IMR-90 (cell line): ENCODE data around the gene CCDC13. TPM values are rescaled to one million over a fixed set of nuclear protein-coding genes. Genes with fewer than 3 reads are reported as not detected.

Source experiments
- ATAC-seq: fragments of 200-7000 bp; cut with Tn5 transposase; 2 replicates; pipeline ENCODE4 v1.9.1; 2020; ENCODE audit warnings: low read depth, mild to moderate bottlenecking, moderate library complexity
- BruUV-seq: library from RNA; stranded (reverse); fragments of 400-500 nt; replicated peaks from 2 replicates; lab custom pipeline; 2021; lab: Mats Ljungman, UMichigan
- CTCF ChIA-PET: fragments of 300-600 bp; formaldehyde crosslinking; extraction: SDS; loops from one replicate; lab custom pipeline; 2021; ENCODE audit warnings: antibody characterized with exemption; lab: Yijun Ruan, JAX
- POLR2A ChIA-PET: fragments of 300-600 bp; sonication (Branson Sonifier 250); formaldehyde crosslinking; loops from one replicate; lab custom pipeline; 2022; ENCODE audit warnings: antibody characterized with exemption; ENCODE audit not compliant: unreplicated experiment; lab: Charles Lee
- DNase-seq: peaks from one replicate; pipeline ENCODE4 v3.0.0; 2013
- H2AFZ ChIP-seq: replicated peaks from 2 replicates; pipeline ENCODE3; 2013; ENCODE audit warnings: low read length, mild to moderate bottlenecking; ENCODE audit not compliant: poor library complexity
- H2AK5ac ChIP-seq: 2 replicates; pipeline ENCODE4 v1.6.1; 2013; ENCODE audit warnings: low read depth, low read length, inconsistent platforms
- H2AK9ac ChIP-seq: replicated peaks from 2 replicates; pipeline ENCODE3; 2013; ENCODE audit warnings: mild to moderate bottlenecking, low read depth, low read length, moderate library complexity; ENCODE audit not compliant: poor library complexity
- H2BK120ac ChIP-seq: 2 replicates; pipeline ENCODE4 v1.6.1; 2013; ENCODE audit warnings: low read depth, low read length, inconsistent platforms
- H2BK15ac ChIP-seq: 3 replicates; pipeline ENCODE4 v1.6.1; 2013; ENCODE audit warnings: low read depth, low read length, inconsistent platforms
- H2BK20ac ChIP-seq: 2 replicates; pipeline ENCODE4 v1.6.1; 2013; ENCODE audit warnings: low read depth, mild to moderate bottlenecking, inconsistent platforms, low read length, moderate library complexity
- H2BK5ac ChIP-seq: 2 replicates; pipeline ENCODE4 v1.6.1; 2013; ENCODE audit warnings: mild to moderate bottlenecking, low read depth, low read length, inconsistent platforms; ENCODE audit not compliant: poor library complexity, severe bottlenecking
- H3K14ac ChIP-seq: replicated peaks from 2 replicates; pipeline ENCODE4 v1.6.1; 2013; ENCODE audit warnings: low read depth, low read length, inconsistent platforms
- H3K18ac ChIP-seq: 2 replicates; pipeline ENCODE4 v1.6.1; 2013; ENCODE audit warnings: low read depth, low read length, control low read depth
- H3K23ac ChIP-seq: 2 replicates; pipeline ENCODE4 v1.6.1; 2013; ENCODE audit warnings: low read depth, low read length, inconsistent platforms
- H3K27ac ChIP-seq: 2 replicates; pipeline ENCODE4 v1.5.1; 2013; ENCODE audit warnings: mild to moderate bottlenecking, control low read depth, low read length; ENCODE audit not compliant: insufficient read depth
- H3K27me3 ChIP-seq: 2 replicates; pipeline ENCODE4 v1.6.1; 2013; ENCODE audit warnings: low read length; ENCODE audit not compliant: control insufficient read depth, insufficient read depth
- H3K36me3 ChIP-seq: 2 replicates; pipeline ENCODE4 v1.6.1; 2013; ENCODE audit warnings: low read length, mixed read lengths; ENCODE audit not compliant: control insufficient read depth, insufficient read depth
- H3K4ac ChIP-seq: 2 replicates; pipeline ENCODE4 v1.6.1; 2013; ENCODE audit warnings: low read depth, low read length, inconsistent platforms
- H3K4me1 ChIP-seq: 2 replicates; pipeline ENCODE4 v1.6.1; 2013; ENCODE audit warnings: low read length, mixed read lengths; ENCODE audit not compliant: control insufficient read depth, insufficient read depth
- H3K4me2 ChIP-seq: 2 replicates; pipeline ENCODE4 v1.6.1; 2013; ENCODE audit warnings: low read depth, mild to moderate bottlenecking, control low read depth, low read length, moderate library complexity
- H3K4me3 ChIP-seq: 2 replicates; pipeline ENCODE4 v1.5.1; 2013; ENCODE audit warnings: low read depth, mild to moderate bottlenecking, control low read depth, low read length, moderate library complexity; ENCODE audit not compliant: insufficient read depth
- H3K56ac ChIP-seq: 2 replicates; pipeline ENCODE4 v1.6.1; 2013; ENCODE audit warnings: low read length, inconsistent platforms; ENCODE audit not compliant: insufficient read depth; ENCODE audit errors: extremely low read depth
- H3K79me1 ChIP-seq, 2 experiments: 2 replicates each; pipeline ENCODE4 v1.6.1; 2013; ENCODE audit warnings: low read length in 2 of 2, inconsistent platforms in 1 of 2, low read depth in 1 of 2
- H3K9ac ChIP-seq: 2 replicates; pipeline ENCODE4 v1.6.1; 2013; ENCODE audit warnings: low read depth, low read length, control low read depth
- H3K9me1 ChIP-seq: 2 replicates; pipeline ENCODE4 v1.6.1; 2013; ENCODE audit warnings: low read length, inconsistent platforms; ENCODE audit not compliant: insufficient read depth
- H3K9me3 ChIP-seq: 2 replicates; pipeline ENCODE4 v1.6.1; 2013; ENCODE audit warnings: low read length; ENCODE audit not compliant: control insufficient read depth, insufficient read depth
- H4K20me1 ChIP-seq: 2 replicates; pipeline ENCODE4 v1.6.1; 2013; ENCODE audit warnings: low read length, inconsistent platforms; ENCODE audit not compliant: insufficient read depth
- H4K5ac ChIP-seq: 2 replicates; pipeline ENCODE4 v1.6.1; 2013; ENCODE audit warnings: mild to moderate bottlenecking, low read depth, low read length, control low read depth
- H4K8ac ChIP-seq, 2 experiments: 2 replicates each; pipeline ENCODE4 v1.6.1; 2013; ENCODE audit warnings: low read depth in 2 of 2, low read length in 2 of 2, control low read depth in 1 of 2, inconsistent platforms in 1 of 2
- H4K91ac ChIP-seq: 2 replicates; pipeline ENCODE4 v1.6.1; 2013; ENCODE audit warnings: low read depth, low read length, inconsistent platforms; ENCODE audit not compliant: insufficient read depth
- CEBPB ChIP-seq: IDR thresholded peaks from 2 replicates; pipeline ENCODE4 v1.6.1; 2012; ENCODE audit warnings: low read depth, low read length, improper control_type of control experiment
- FOS ChIP-seq: fragments of 150-350 bp; IDR thresholded peaks from 2 replicates; pipeline ENCODE4 v1.6.1; 2016; ENCODE audit warnings: low read depth, low read length
- MAZ ChIP-seq: IDR thresholded peaks from 2 replicates; pipeline ENCODE4 v1.6.1; 2012; ENCODE audit warnings: low read depth, mild to moderate bottlenecking, low read length, improper control_type of control experiment, moderate library complexity, borderline replicate concordance
- MXI1 ChIP-seq: IDR thresholded peaks from 2 replicates; pipeline ENCODE4 v1.6.1; 2012; ENCODE audit warnings: low read depth, mild to moderate bottlenecking, low read length, moderate library complexity, borderline replicate concordance
- NFE2L2 ChIP-seq: fragments of 150-350 bp; IDR thresholded peaks from 2 replicates; pipeline ENCODE4 v1.6.1; 2016; ENCODE audit warnings: low read depth, mild to moderate bottlenecking, low read length
- POLR2A ChIP-seq: IDR thresholded peaks from 2 replicates; pipeline ENCODE4 v1.6.1; 2012; ENCODE audit warnings: mild to moderate bottlenecking, low read depth, low read length
- RAD21 ChIP-seq: IDR thresholded peaks from 2 replicates; pipeline ENCODE4 v1.6.1; 2012; ENCODE audit warnings: low read length, improper control_type of control experiment
- RCOR1 ChIP-seq: IDR thresholded peaks from 2 replicates; pipeline ENCODE4 v1.6.1; 2012; ENCODE audit warnings: mild to moderate bottlenecking, low read length, improper control_type of control experiment; ENCODE audit not compliant: insufficient replicate concordance
- RFX5 ChIP-seq: IDR thresholded peaks from 2 replicates; pipeline ENCODE4 v1.8.0; 2012; ENCODE audit warnings: low read depth, mild to moderate bottlenecking, low read length, moderate library complexity
- SMC3 ChIP-seq: fragments of 150-350 bp; IDR thresholded peaks from 2 replicates; pipeline ENCODE4 v1.6.1; 2016; ENCODE audit warnings: low read depth, mild to moderate bottlenecking, antibody characterized with exemption, low read length, moderate library complexity
- WGBS, 2 experiments: methylation state at CpG; one replicate each; pipeline versions ENCODE4 v1.1.5 to v1.1.7; 2013; ENCODE audit warnings: missing lambda C conversion rate in 2 of 2; ENCODE audit not compliant: insufficient read length in 1 of 2; ENCODE audit errors: extremely low coverage in 2 of 2; 5-methylcytosine and 5-hydroxymethylcytosine counted together
- dilution Hi-C: fragments of 300-500 bp; cut with HindIII; formaldehyde crosslinking; loops from one replicate; pipeline ENCODE4 v1.14.3; 2018; ENCODE audit warnings: low sequenced_read_pairs; ENCODE audit not compliant: unreplicated experiment
- in situ Hi-C: fragments of 300-500 bp; cut with MboI; formaldehyde crosslinking; loops from 3 replicates; pipeline ENCODE4 v1.14.3; 2019; ENCODE audit warnings: low sequenced_read_pairs, inconsistent platforms, mixed read lengths
- intact Hi-C: fragments of 100-400 bp; cut with micrococcal nuclease; formaldehyde crosslinking; loops from 2 replicates; pipeline ENCODE4 v1.10.0; 2022
- polyA plus RNA-seq, 3 experiments: library from polyadenylated mRNA; depleted of rRNA; stranded (reverse); fragments of >200 nt; gene quantifications; 2 replicates each; pipeline ENCODE4 v1.2.3, GENCODE V29; 2012; ENCODE audit warnings: low replicate concordance in 1 of 3
- total RNA-seq: library from RNA; depleted of rRNA; stranded (reverse); fragments of >200 nt; gene quantifications from 2 replicates; pipeline ENCODE4 v1.2.3, GENCODE V29; 2012
- TF ChIP-seq, protein P1 (sequence below): conservative IDR thresholded peaks from 2 replicates; pipeline ENCODE4 v1.5.1; 2012; ENCODE audit warnings: mild to moderate bottlenecking, low read depth, low read length, improper control_type of control experiment
- TF ChIP-seq, protein P2 (sequence below): fragments of 150-350 bp; IDR thresholded peaks from 2 replicates; pipeline ENCODE4 v1.6.1; 2016; ENCODE audit warnings: low read depth, mild to moderate bottlenecking, low read length, moderate library complexity, borderline replicate concordance
- TF ChIP-seq, protein P3 (sequence below): fragments of 150-350 bp; IDR thresholded peaks from 2 replicates; pipeline ENCODE4 v1.6.1; 2017; ENCODE audit warnings: mild to moderate bottlenecking, antibody characterized with exemption, low read length, low read depth

CCDC13 gene
- total and polyA plus RNA-seq, 2 of the 4 experiments (the other 2 are of a cell fraction), result 0.18 to 0.19 TPM

DNA sequence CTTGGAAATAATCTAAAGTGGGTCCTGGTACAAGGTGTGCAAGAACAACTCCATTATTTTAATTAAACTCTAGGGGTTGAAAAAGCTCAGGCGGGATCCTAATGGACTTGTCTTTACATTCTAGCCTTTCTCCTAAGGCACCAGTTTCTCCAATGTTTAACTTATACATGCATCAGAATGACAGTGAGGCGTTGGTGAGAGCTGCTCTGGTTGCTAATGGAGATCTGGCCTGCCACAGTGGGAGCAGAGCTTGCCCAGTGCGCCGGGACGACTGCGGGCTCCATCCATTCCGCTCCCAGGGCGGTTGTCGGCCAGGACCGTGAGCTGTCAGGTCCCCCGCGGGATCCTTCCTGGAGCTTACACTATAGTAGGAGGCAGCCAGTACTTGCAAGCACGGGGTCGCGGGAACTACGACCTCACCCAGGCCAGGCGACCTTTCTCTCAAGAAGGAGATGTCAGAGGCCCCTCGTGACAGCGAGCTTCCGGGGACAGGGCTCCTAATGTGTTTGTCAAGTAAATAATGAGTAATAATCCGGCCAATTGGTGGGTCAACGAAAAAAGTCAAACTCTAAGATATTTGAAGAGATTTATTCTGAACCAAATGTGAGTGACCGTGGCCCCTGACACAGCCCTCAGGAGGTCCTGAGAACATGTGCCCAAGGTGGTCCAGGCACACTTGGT lies 32.2 kb upstream of the CCDC13 start:
- peak overlapping the region; percentile 83; the same call in 1 of the 2 replicates for H3K4me3 ChIP-seq
- CTCF ChIA-PET, result interaction anchor here (1.2 kb wide), 1 partner anchor 26 kb away, joined by 3 read pairs; no protein-coding TSS in a partner anchor
- peaks cover 13 to 28% of the 10 kb centered on the region in 2 experiments for H3K79me1 ChIP-seq
- no peaks in the 10 kb centered on the region for H3K36me3 ChIP-seq
- no peak overlapping the region for H4K5ac ChIP-seq
- in situ Hi-C loops, result no loop called here
- dilution Hi-C loops, result no loop called here
- H3K9me3 ChIP-seq, result no peaks in the 10 kb centered on the region
- no peak overlapping the region for H3K18ac ChIP-seq
- H3K27ac ChIP-seq, result no peak overlapping the region
- H3K27me3 ChIP-seq, result peaks cover 2% of the 10 kb centered on the region; the same call in 1 of the 2 replicates
- POLR2A ChIA-PET, result interaction anchor here (0.5 kb wide), 1 partner anchor 16 kb away, joined by 4 read pairs; no protein-coding TSS in a partner anchor
- WGBS, 2 experiments, result no CpG with 5 or more reads among the region's 23 CpGs
- DNase-seq, result no peak
- no peak overlapping the region for H3K23ac ChIP-seq
- H3K4me2 ChIP-seq, result peak overlapping the region; percentile 96
- TF ChIP-seq, protein P1, sequence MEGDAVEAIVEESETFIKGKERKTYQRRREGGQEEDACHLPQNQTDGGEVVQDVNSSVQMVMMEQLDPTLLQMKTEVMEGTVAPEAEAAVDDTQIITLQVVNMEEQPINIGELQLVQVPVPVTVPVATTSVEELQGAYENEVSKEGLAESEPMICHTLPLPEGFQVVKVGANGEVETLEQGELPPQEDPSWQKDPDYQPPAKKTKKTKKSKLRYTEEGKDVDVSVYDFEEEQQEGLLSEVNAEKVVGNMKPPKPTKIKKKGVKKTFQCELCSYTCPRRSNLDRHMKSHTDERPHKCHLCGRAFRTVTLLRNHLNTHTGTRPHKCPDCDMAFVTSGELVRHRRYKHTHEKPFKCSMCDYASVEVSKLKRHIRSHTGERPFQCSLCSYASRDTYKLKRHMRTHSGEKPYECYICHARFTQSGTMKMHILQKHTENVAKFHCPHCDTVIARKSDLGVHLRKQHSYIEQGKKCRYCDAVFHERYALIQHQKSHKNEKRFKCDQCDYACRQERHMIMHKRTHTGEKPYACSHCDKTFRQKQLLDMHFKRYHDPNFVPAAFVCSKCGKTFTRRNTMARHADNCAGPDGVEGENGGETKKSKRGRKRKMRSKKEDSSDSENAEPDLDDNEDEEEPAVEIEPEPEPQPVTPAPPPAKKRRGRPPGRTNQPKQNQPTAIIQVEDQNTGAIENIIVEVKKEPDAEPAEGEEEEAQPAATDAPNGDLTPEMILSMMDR, result no peak
- TF ChIP-seq, protein P2, sequence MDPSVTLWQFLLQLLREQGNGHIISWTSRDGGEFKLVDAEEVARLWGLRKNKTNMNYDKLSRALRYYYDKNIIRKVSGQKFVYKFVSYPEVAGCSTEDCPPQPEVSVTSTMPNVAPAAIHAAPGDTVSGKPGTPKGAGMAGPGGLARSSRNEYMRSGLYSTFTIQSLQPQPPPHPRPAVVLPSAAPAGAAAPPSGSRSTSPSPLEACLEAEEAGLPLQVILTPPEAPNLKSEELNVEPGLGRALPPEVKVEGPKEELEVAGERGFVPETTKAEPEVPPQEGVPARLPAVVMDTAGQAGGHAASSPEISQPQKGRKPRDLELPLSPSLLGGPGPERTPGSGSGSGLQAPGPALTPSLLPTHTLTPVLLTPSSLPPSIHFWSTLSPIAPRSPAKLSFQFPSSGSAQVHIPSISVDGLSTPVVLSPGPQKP, result no peak
- TF ChIP-seq SMC3 (no peak), RCOR1 (no peak), RFX5 (no peak), NFE2L2 (no peak), CEBPB (no peak), MAZ (no peak), FOS (no peak), POLR2A (no peak), MXI1 (no peak), RAD21 (no peak)
- TF ChIP-seq, protein P3, sequence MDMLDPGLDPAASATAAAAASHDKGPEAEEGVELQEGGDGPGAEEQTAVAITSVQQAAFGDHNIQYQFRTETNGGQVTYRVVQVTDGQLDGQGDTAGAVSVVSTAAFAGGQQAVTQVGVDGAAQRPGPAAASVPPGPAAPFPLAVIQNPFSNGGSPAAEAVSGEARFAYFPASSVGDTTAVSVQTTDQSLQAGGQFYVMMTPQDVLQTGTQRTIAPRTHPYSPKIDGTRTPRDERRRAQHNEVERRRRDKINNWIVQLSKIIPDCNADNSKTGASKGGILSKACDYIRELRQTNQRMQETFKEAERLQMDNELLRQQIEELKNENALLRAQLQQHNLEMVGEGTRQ, result no peak
- peak overlapping the region; percentile 75 for H2AFZ ChIP-seq
- H4K91ac ChIP-seq, result no peak overlapping the region
- peak overlapping the region in 1 of 2 experiments; percentile 79; a peak in 1 of 4 replicates for H4K8ac ChIP-seq
- H3K56ac ChIP-seq, result no peak overlapping the region
- H3K4ac ChIP-seq, result no peak overlapping the region
- ATAC-seq, result no peak
- H3K4me1 ChIP-seq, result peaks cover 3% of the 10 kb centered on the region; the same call in 1 of the 2 replicates
- no peak overlapping the region for H2BK5ac ChIP-seq
- no peak overlapping the region for H3K9ac ChIP-seq
- peaks cover 3% of the 10 kb centered on the region for H3K9me1 ChIP-seq
- no peak overlapping the region for H2BK120ac ChIP-seq
- H4K20me1 ChIP-seq, result peaks cover 17% of the 10 kb centered on the region
- no peak overlapping the region for H3K14ac ChIP-seq
- H2BK20ac ChIP-seq, result no peak overlapping the region
- BruUV-seq, result no TSS peak
- H2AK5ac ChIP-seq, result no peak overlapping the region
- no peak overlapping the region for H2AK9ac ChIP-seq
- intact Hi-C loops, result no loop called here
- no peak overlapping the region for H2BK15ac ChIP-seq
